B cell (primary cell): ENCODE data around the gene LRRC7.
"Not testable (repeated sequence)": the region's sequence is repeated elsewhere in the genome, so short reads cannot be mapped to it uniquely, and the experiment has no call there.

Experiments used
- EZH2 ChIP-seq: IDR thresholded peaks from 2 replicates; pipeline ENCODE4 v1.6.1; 2012; ENCODE audit warnings: borderline replicate concordance, low read depth, mild to moderate bottlenecking, moderate library complexity, low read length; ENCODE audit not compliant: insufficient read depth, poor library complexity, severe bottlenecking
- TF ChIP-seq, protein P1 (sequence below): fragments of 200-600 bp; IDR thresholded peaks from one replicate; pipeline ENCODE4 v1.8.0; 2022; ENCODE audit warnings: antibody characterized with exemption, mild to moderate bottlenecking

DNA sequence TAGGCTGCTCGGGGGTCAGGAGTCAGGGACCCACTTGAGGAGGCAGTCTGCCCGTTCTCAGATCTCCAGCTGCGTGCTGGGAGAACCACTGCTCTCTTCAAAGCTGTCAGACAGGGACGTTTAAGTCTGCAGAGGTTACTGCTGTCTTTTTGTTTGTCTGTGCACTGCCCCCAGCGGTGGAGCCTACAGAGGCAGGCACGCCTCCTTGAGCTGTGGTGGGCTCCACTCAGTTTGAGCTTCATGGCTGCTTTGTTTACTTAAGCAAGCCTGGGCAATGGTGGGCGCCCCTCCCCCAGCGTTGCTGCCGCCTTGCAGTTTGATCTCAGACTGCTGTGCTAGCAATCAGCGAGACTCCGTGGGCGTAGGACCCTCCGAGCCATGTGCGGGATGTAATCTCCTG, 360.5 kb downstream of the LRRC7 start:
- TF ChIP-seq, protein P1, sequence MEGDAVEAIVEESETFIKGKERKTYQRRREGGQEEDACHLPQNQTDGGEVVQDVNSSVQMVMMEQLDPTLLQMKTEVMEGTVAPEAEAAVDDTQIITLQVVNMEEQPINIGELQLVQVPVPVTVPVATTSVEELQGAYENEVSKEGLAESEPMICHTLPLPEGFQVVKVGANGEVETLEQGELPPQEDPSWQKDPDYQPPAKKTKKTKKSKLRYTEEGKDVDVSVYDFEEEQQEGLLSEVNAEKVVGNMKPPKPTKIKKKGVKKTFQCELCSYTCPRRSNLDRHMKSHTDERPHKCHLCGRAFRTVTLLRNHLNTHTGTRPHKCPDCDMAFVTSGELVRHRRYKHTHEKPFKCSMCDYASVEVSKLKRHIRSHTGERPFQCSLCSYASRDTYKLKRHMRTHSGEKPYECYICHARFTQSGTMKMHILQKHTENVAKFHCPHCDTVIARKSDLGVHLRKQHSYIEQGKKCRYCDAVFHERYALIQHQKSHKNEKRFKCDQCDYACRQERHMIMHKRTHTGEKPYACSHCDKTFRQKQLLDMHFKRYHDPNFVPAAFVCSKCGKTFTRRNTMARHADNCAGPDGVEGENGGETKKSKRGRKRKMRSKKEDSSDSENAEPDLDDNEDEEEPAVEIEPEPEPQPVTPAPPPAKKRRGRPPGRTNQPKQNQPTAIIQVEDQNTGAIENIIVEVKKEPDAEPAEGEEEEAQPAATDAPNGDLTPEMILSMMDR = not testable (repeated sequence)
- not testable (repeated sequence) for TF ChIP-seq EZH2
